AG04449 (cell line): ENCODE results near the gene PROB1.

ENCODE experiments used
- CTCF ChIA-PET: fragments of 350-600 bp; formaldehyde crosslinking; extraction: SDS; loops from one replicate; lab custom pipeline; 2021; ENCODE audit warnings: antibody characterized with exemption; lab: Yijun Ruan, JAX
- POLR2A ChIA-PET: fragments of 400-600, 350-600 bp; formaldehyde crosslinking; extraction: SDS; loops from one replicate; lab custom pipeline; 2020; ENCODE audit warnings: antibody characterized with exemption, inconsistent platforms; lab: Yijun Ruan, JAX
- DNase-seq: peaks from one replicate; pipeline ENCODE4 v3.0.0-alpha.2; 2010; ENCODE audit warnings: low read depth, low spot score
- H3K4me3 ChIP-seq: 2 replicates; pipeline ENCODE4 v1.5.1; 2011; ENCODE audit warnings: low read depth, mild to moderate bottlenecking, control low read depth, low read length
- CTCF ChIP-seq: IDR thresholded peaks from one replicate; pipeline ENCODE4 v1.5.1; 2011; ENCODE audit warnings: mild to moderate bottlenecking, moderate library complexity, low read length, control low read depth, inconsistent platforms; ENCODE audit not compliant: insufficient read depth; ENCODE audit errors: missing control alignments

PROB1 gene

GRCh38 chr5:139415221-139415861 lies 20.4 kb upstream of the PROB1 start:
- DNase-seq = no peak
- ChIA-PET CTCF (interaction anchor here (1.2 to 9.7 kb wide), 4 partner anchors 7 to 218 kb away, joined by 3 to 103 read pairs (median 6); partner anchors contain the start of gene STING1), POLR2A (no interaction called here)
- H3K4me3 ChIP-seq = no peak overlapping the region
- TF ChIP-seq CTCF = no peak

DNA sequence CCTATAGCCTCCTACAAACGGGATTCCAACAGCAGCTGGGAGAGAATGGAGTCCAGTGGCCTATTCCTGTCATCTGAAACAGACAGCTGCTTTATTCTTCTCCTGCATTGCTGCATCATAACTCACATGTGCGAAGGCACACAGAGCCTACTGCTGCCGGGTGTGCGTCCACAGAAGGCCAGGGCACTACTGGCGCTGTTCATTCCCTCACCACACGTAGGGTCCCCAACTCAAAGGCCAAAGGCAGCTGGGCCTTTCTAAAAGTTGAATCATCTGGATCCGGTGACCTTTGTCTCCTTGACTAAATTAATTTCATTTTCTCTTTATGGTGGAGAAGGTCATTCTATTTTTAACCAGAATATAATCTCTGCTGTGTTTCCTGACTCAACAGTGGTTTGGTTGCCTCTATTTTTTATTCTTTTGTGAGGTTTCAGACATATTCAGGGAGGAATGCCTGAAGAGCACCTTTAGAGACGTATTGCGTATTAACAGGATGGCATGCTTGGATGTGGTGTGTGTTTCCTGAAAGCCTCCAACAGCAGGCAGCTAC lies 19.8 kb upstream of the PROB1 start:
- DNase-seq = no peak
- ChIA-PET POLR2A (no interaction called here), CTCF (interaction anchor here (0.9 to 9.7 kb wide), 4 partner anchors 8 to 102 kb away, joined by 3 to 103 read pairs (median 5); partner anchors contain the start of gene STING1)
- TF ChIP-seq CTCF = no peak
- H3K4me3 ChIP-seq = no peak overlapping the region

DNA sequence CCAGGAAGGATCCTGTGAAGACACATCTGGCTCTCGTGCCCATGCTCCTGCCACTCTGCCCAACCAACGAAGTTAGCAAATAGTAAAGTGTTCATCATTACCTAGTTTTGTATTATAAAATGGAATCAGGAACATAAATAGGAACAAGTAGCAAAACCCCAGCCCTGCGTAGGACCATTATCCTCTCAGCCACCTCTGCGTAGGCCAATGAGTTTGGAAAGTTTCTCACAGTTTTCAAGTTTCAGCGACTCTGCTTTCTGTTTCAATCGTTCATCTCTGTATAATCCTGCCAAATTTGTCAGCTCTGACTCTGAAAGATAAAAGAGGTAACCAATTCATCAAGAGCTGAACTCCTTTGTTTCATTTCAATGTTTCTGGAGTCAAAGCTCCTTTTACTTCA lies 19.1 kb upstream of the PROB1 start:
- POLR2A ChIA-PET = no interaction called here
- no peak for DNase-seq
- no peak for TF ChIP-seq CTCF
- no peak overlapping the region for H3K4me3 ChIP-seq
- CTCF ChIA-PET = interaction anchor here (0.9 to 9.7 kb wide), 4 partner anchors 9 to 103 kb away, joined by 3 to 103 read pairs (median 5); partner anchors contain the start of gene STING1

GRCh38 chr5:139413153-139413552 lies 18.2 kb upstream of the PROB1 start:
- H3K4me3 ChIP-seq = no peak overlapping the region
- no peak for TF ChIP-seq CTCF
- CTCF ChIA-PET = interaction anchor here (2.2 to 9.7 kb wide), 2 partner anchors 9 to 103 kb away, joined by 7 to 103 read pairs; no protein-coding TSS in a partner anchor
- no peak for DNase-seq
- POLR2A ChIA-PET = no interaction called here

DNA sequence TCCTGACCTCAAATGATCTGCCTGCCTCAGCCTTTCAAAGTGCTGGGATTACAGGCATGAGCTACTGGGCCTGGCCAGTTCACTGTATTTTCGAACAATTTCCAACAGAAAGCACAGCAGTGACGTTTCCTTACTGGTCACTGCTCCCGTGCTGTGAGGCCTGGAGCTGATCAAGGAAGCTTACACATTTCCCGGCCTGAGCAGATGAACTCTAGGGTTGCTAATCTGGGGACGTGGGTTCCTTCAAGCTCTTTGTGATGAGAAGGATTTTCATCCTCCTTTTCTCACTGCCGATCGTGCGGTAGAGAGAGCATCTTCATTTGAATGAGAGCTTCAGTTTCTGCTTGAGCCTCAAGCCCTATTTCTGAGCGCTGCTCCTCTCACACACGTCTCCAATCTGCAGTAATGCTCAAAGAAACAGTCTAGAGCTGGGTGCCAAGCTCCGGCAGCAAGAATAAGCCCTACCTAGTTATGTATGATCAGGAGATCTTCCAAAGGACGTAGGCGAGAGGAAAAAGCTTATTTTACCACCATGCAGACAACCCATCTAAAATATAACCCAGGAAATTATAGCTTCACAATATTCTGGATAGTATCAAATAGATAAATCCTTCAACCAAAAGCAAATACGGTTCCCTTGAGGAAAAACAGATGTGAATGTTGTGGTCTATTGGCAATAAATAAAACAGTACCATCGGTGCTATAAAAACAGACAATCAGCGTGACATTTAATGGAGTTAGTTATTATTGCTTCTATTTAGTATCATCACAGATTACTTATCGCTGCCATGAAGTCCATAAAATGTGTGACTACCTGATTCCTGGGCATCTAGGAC lies 16.3 kb upstream of the PROB1 start:
- POLR2A ChIA-PET = interaction anchor here (0.6 to 1.4 kb wide), 3 partner anchors 28 to 566 kb away, joined by 3 to 5 read pairs (median 4); partner anchors contain the start of gene DNAJC18
- no peak for TF ChIP-seq CTCF
- CTCF ChIA-PET = interaction anchor here (0.9 to 9.7 kb wide), 8 partner anchors 9 to 221 kb away, joined by 3 to 103 read pairs (median 4); partner anchors contain the start of gene PAIP2
- no peak overlapping the region for H3K4me3 ChIP-seq
- DNase-seq = no peak
